ENCODE results near the gene PALLD. TPM values are rescaled to one million over a fixed set of nuclear protein-coding genes. Genes with fewer than 3 reads are reported as not detected.

The PALLD gene
- total and polyA plus RNA-seq, 2 of the 13 experiments (the other 11 are each of a cell fraction or from before 2014, with no cell fraction given), result 0.50 to 1.5 TPM

- ChIA-PET POLR2A (no interaction called here), CTCF (ENCODE audit: low intra/inter-chr PET ratio, low total read pairs) (no interaction called here)
- no peak for DNase-seq (ENCODE audit: low spot score)
- WGBS (ENCODE audit: low lambda C conversion rate), result 16% methylated on average over 8 of the region's 8 CpGs
- Histone ChIP-seq H3K4me1 (ENCODE audit: insufficient read depth, low read length) (no peaks in the 10 kb centered on the region), H4K20me1 (ENCODE audit: insufficient read depth, low read length) (no peaks in the 10 kb centered on the region), H3K79me2 (ENCODE audit: insufficient read depth, low read length) (no peaks in the 10 kb centered on the region), H3K36me3 (replicated peaks in 1 of 2; ENCODE audit: control insufficient read depth in 1 of 2, insufficient read depth in 2 of 2, low read length in 2 of 2) (no peaks in the 10 kb centered on the region), H3K9me3 (ENCODE audit: low read length) (no peaks in the 10 kb centered on the region), H3K27me3 (ENCODE audit: control insufficient read depth in 1 of 2, insufficient read depth in 2 of 2, low read length in 2 of 2) (no peaks in the 10 kb centered on the region; a peak in 1 of 5 replicates), H3K4me2 (ENCODE audit: low read depth, low read length) (no peak overlapping the region), H3K9ac (ENCODE audit: insufficient read depth, low read depth, low read length) (no peak overlapping the region), H3K27ac (ENCODE audit: extremely low read length, insufficient read depth, low read length) (no peak overlapping the region), H2AFZ (ENCODE audit: low read length) (no peak overlapping the region), H3K4me3 (replicated peaks in 1 of 3; ENCODE audit: insufficient read depth in 1 of 3, low read depth in 2 of 3, low read length in 3 of 3) (no peak overlapping the region)
- in situ Hi-C loops (cut with HindIII; ENCODE audit: extremely low pct_ligation_motif_present, low pct_unique_long_range_greater_than_20kb), result no loop called here
- no peak for FAIRE-seq
- intact Hi-C loops (cut with micrococcal nuclease; ENCODE audit: unreplicated experiment), result no loop called here
- BruUV-seq (replicated peaks), result no TSS peak
- no peak for ATAC-seq
- no peak for TF ChIP-seq ZNF691 (CRISPR knock-in tag; IDR thresholded peaks at IDR 0.05; ENCODE audit: borderline replicate concordance, low read depth)
- no peak for TF ChIP-seq ZNF446 (CRISPR knock-in tag; IDR thresholded peaks at IDR 0.05)
- no peak for TF ChIP-seq ZNF619 (CRISPR knock-in tag; IDR thresholded peaks at IDR 0.05)
- TF ChIP-seq TP53 (CRISPR knock-in tag; conservative IDR thresholded peaks at IDR 0.05), result no peak
- TF ChIP-seq MAX (IDR thresholded peaks at IDR 0.05), result no peak
- no peak for TF ChIP-seq NR0B2 (CRISPR knock-in tag; IDR thresholded peaks at IDR 0.05)
- no peak for TF ChIP-seq JUN (CRISPR knock-in tag; IDR thresholded peaks at IDR 0.05)
- no peak for TF ChIP-seq RFXANK (CRISPR knock-in tag; IDR thresholded peaks at IDR 0.05)
- TF ChIP-seq AFF4 (CRISPR knock-in tag; IDR thresholded peaks at IDR 0.05), result no peak
- TF ChIP-seq HNF1A (IDR thresholded peaks at IDR 0.05; ENCODE audit: low read depth), result no peak
- TF ChIP-seq HNF1A (CRISPR knock-in tag; IDR thresholded peaks at IDR 0.05; ENCODE audit: borderline replicate concordance), result no peak
- no peak for TF ChIP-seq ZNF10 (CRISPR knock-in tag; IDR thresholded peaks at IDR 0.05; ENCODE audit: borderline replicate concordance, low read depth)
- TF ChIP-seq ZNF33B (CRISPR knock-in tag; IDR thresholded peaks at IDR 0.05), result no peak
Measured at GRCh38 chr4:168755598-168756477, 259.0 kb downstream of the PALLD start.
